ENCODE measurements around the gene FYB1.

FYB1 gene

GRCh38 chr5:39203951-39204350 is 15.4 kb downstream of the FYB1 start:
- no peak for DNase-seq

GRCh38 chr5:39203275-39203922 is 16.0 kb downstream of the FYB1 start:
- DNase-seq: no peak

- DNase-seq: no peak
These were observed 16.6 kb downstream of the FYB1 start for GRCh38 chr5:39202597-39203274.

- no peak for DNase-seq
These were observed 17.4 kb downstream of the FYB1 start for GRCh38 chr5:39201781-39202596.

- no peak for DNase-seq
These were observed 18.1 kb downstream of the FYB1 start for GRCh38 chr5:39201160-39201780.

GRCh38 chr5:39200081-39200480 is 19.3 kb downstream of the FYB1 start:
- DNase-seq: no peak

GRCh38 chr5:39199335-39199734 is 20.0 kb downstream of the FYB1 start:
- DNase-seq: no peak

- DNase-seq: no peak
These were observed 21.2 kb downstream of the FYB1 start for GRCh38 chr5:39198127-39198526.

GRCh38 chr5:39197556-39197955 is 21.8 kb downstream of the FYB1 start:
- DNase-seq: no peak

- DNase-seq: no peak
These were observed 24.1 kb downstream of the FYB1 start for GRCh38 chr5:39195198-39195826.

- DNase-seq: peak; percentile 91
These were observed 24.8 kb downstream of the FYB1 start for GRCh38 chr5:39194466-39195136.

GRCh38 chr5:39193553-39194465 is 25.6 kb downstream of the FYB1 start:
- no peak for DNase-seq

- no peak for DNase-seq
These were observed 26.8 kb downstream of the FYB1 start for GRCh38 chr5:39192450-39193160.

- DNase-seq: no peak
These were observed 28.1 kb downstream of the FYB1 start for GRCh38 chr5:39191216-39191615.

- DNase-seq: no peak
These were observed 28.9 kb downstream of the FYB1 start for GRCh38 chr5:39190311-39191102.

- DNase-seq: no peak
These were observed 29.9 kb downstream of the FYB1 start for GRCh38 chr5:39189292-39189955.

GRCh38 chr5:39187831-39188731 is 31.3 kb downstream of the FYB1 start:
- no peak for DNase-seq
